IMR-90 (cell line): Measurements from ENCODE around the gene C16orf96. TPM values are rescaled to one million over a fixed set of nuclear protein-coding genes. Genes with fewer than 3 reads are reported as not detected.

Source experiments
- ATAC-seq: fragments of 200-7000 bp; cut with Tn5 transposase; 2 replicates; pipeline ENCODE4 v1.9.1; 2020; ENCODE audit warnings: low read depth, mild to moderate bottlenecking, moderate library complexity
- BruUV-seq: library from RNA; stranded (reverse); fragments of 400-500 nt; replicated peaks from 2 replicates; lab custom pipeline; 2021; lab: Mats Ljungman, UMichigan
- CTCF ChIA-PET: fragments of 300-600 bp; formaldehyde crosslinking; extraction: SDS; loops from one replicate; lab custom pipeline; 2021; ENCODE audit warnings: antibody characterized with exemption; lab: Yijun Ruan, JAX
- POLR2A ChIA-PET: fragments of 300-600 bp; sonication (Branson Sonifier 250); formaldehyde crosslinking; loops from one replicate; lab custom pipeline; 2022; ENCODE audit warnings: antibody characterized with exemption; ENCODE audit not compliant: unreplicated experiment; lab: Charles Lee
- DNase-seq: peaks from one replicate; pipeline ENCODE4 v3.0.0; 2013
- H2AFZ ChIP-seq: replicated peaks from 2 replicates; pipeline ENCODE3; 2013; ENCODE audit warnings: low read length, mild to moderate bottlenecking; ENCODE audit not compliant: poor library complexity
- H2AK5ac ChIP-seq: 2 replicates; pipeline ENCODE4 v1.6.1; 2013; ENCODE audit warnings: low read depth, low read length, inconsistent platforms
- H2AK9ac ChIP-seq: replicated peaks from 2 replicates; pipeline ENCODE3; 2013; ENCODE audit warnings: mild to moderate bottlenecking, low read depth, low read length, moderate library complexity; ENCODE audit not compliant: poor library complexity
- H2BK120ac ChIP-seq: 2 replicates; pipeline ENCODE4 v1.6.1; 2013; ENCODE audit warnings: low read depth, low read length, inconsistent platforms
- H2BK15ac ChIP-seq: 3 replicates; pipeline ENCODE4 v1.6.1; 2013; ENCODE audit warnings: low read depth, low read length, inconsistent platforms
- H2BK20ac ChIP-seq: 2 replicates; pipeline ENCODE4 v1.6.1; 2013; ENCODE audit warnings: low read depth, mild to moderate bottlenecking, inconsistent platforms, low read length, moderate library complexity
- H2BK5ac ChIP-seq: 2 replicates; pipeline ENCODE4 v1.6.1; 2013; ENCODE audit warnings: mild to moderate bottlenecking, low read depth, low read length, inconsistent platforms; ENCODE audit not compliant: poor library complexity, severe bottlenecking
- H3K14ac ChIP-seq: replicated peaks from 2 replicates; pipeline ENCODE4 v1.6.1; 2013; ENCODE audit warnings: low read depth, low read length, inconsistent platforms
- H3K18ac ChIP-seq: 2 replicates; pipeline ENCODE4 v1.6.1; 2013; ENCODE audit warnings: low read depth, low read length, control low read depth
- H3K23ac ChIP-seq: 2 replicates; pipeline ENCODE4 v1.6.1; 2013; ENCODE audit warnings: low read depth, low read length, inconsistent platforms
- H3K27ac ChIP-seq: 2 replicates; pipeline ENCODE4 v1.5.1; 2013; ENCODE audit warnings: mild to moderate bottlenecking, control low read depth, low read length; ENCODE audit not compliant: insufficient read depth
- H3K27me3 ChIP-seq: 2 replicates; pipeline ENCODE4 v1.6.1; 2013; ENCODE audit warnings: low read length; ENCODE audit not compliant: control insufficient read depth, insufficient read depth
- H3K36me3 ChIP-seq: 2 replicates; pipeline ENCODE4 v1.6.1; 2013; ENCODE audit warnings: low read length, mixed read lengths; ENCODE audit not compliant: control insufficient read depth, insufficient read depth
- H3K4ac ChIP-seq: 2 replicates; pipeline ENCODE4 v1.6.1; 2013; ENCODE audit warnings: low read depth, low read length, inconsistent platforms
- H3K4me1 ChIP-seq: 2 replicates; pipeline ENCODE4 v1.6.1; 2013; ENCODE audit warnings: low read length, mixed read lengths; ENCODE audit not compliant: control insufficient read depth, insufficient read depth
- H3K4me2 ChIP-seq: 2 replicates; pipeline ENCODE4 v1.6.1; 2013; ENCODE audit warnings: low read depth, mild to moderate bottlenecking, control low read depth, low read length, moderate library complexity
- H3K4me3 ChIP-seq: 2 replicates; pipeline ENCODE4 v1.5.1; 2013; ENCODE audit warnings: low read depth, mild to moderate bottlenecking, control low read depth, low read length, moderate library complexity; ENCODE audit not compliant: insufficient read depth
- H3K56ac ChIP-seq: 2 replicates; pipeline ENCODE4 v1.6.1; 2013; ENCODE audit warnings: low read length, inconsistent platforms; ENCODE audit not compliant: insufficient read depth; ENCODE audit errors: extremely low read depth
- H3K79me1 ChIP-seq, 2 experiments: 2 replicates each; pipeline ENCODE4 v1.6.1; 2013; ENCODE audit warnings: low read length in 2 of 2, inconsistent platforms in 1 of 2, low read depth in 1 of 2
- H3K9ac ChIP-seq: 2 replicates; pipeline ENCODE4 v1.6.1; 2013; ENCODE audit warnings: low read depth, low read length, control low read depth
- H3K9me1 ChIP-seq: 2 replicates; pipeline ENCODE4 v1.6.1; 2013; ENCODE audit warnings: low read length, inconsistent platforms; ENCODE audit not compliant: insufficient read depth
- H3K9me3 ChIP-seq: 2 replicates; pipeline ENCODE4 v1.6.1; 2013; ENCODE audit warnings: low read length; ENCODE audit not compliant: control insufficient read depth, insufficient read depth
- H4K20me1 ChIP-seq: 2 replicates; pipeline ENCODE4 v1.6.1; 2013; ENCODE audit warnings: low read length, inconsistent platforms; ENCODE audit not compliant: insufficient read depth
- H4K5ac ChIP-seq: 2 replicates; pipeline ENCODE4 v1.6.1; 2013; ENCODE audit warnings: mild to moderate bottlenecking, low read depth, low read length, control low read depth
- H4K8ac ChIP-seq, 2 experiments: 2 replicates each; pipeline ENCODE4 v1.6.1; 2013; ENCODE audit warnings: low read depth in 2 of 2, low read length in 2 of 2, control low read depth in 1 of 2, inconsistent platforms in 1 of 2
- H4K91ac ChIP-seq: 2 replicates; pipeline ENCODE4 v1.6.1; 2013; ENCODE audit warnings: low read depth, low read length, inconsistent platforms; ENCODE audit not compliant: insufficient read depth
- BHLHE40 ChIP-seq: fragments of 150-350 bp; IDR thresholded peaks from 2 replicates; pipeline ENCODE4 v1.6.1; 2016; ENCODE audit warnings: mild to moderate bottlenecking, low read depth, low read length
- CEBPB ChIP-seq: IDR thresholded peaks from 2 replicates; pipeline ENCODE4 v1.6.1; 2012; ENCODE audit warnings: low read depth, low read length, improper control_type of control experiment
- CHD1 ChIP-seq: IDR thresholded peaks from 2 replicates; pipeline ENCODE4 v1.6.1; 2012; ENCODE audit warnings: low read depth, low read length, improper control_type of control experiment
- FOS ChIP-seq: fragments of 150-350 bp; IDR thresholded peaks from 2 replicates; pipeline ENCODE4 v1.6.1; 2016; ENCODE audit warnings: low read depth, low read length
- MAFK ChIP-seq: IDR thresholded peaks from 2 replicates; pipeline ENCODE4 v1.6.1; 2012; ENCODE audit warnings: low read depth, low read length, improper control_type of control experiment
- MAZ ChIP-seq: IDR thresholded peaks from 2 replicates; pipeline ENCODE4 v1.6.1; 2012; ENCODE audit warnings: low read depth, mild to moderate bottlenecking, low read length, improper control_type of control experiment, moderate library complexity, borderline replicate concordance
- NFE2L2 ChIP-seq: fragments of 150-350 bp; IDR thresholded peaks from 2 replicates; pipeline ENCODE4 v1.6.1; 2016; ENCODE audit warnings: low read depth, mild to moderate bottlenecking, low read length
- POLR2A ChIP-seq: IDR thresholded peaks from 2 replicates; pipeline ENCODE4 v1.6.1; 2012; ENCODE audit warnings: mild to moderate bottlenecking, low read depth, low read length
- RAD21 ChIP-seq: IDR thresholded peaks from 2 replicates; pipeline ENCODE4 v1.6.1; 2012; ENCODE audit warnings: low read length, improper control_type of control experiment
- RCOR1 ChIP-seq: IDR thresholded peaks from 2 replicates; pipeline ENCODE4 v1.6.1; 2012; ENCODE audit warnings: mild to moderate bottlenecking, low read length, improper control_type of control experiment; ENCODE audit not compliant: insufficient replicate concordance
- RFX5 ChIP-seq: IDR thresholded peaks from 2 replicates; pipeline ENCODE4 v1.8.0; 2012; ENCODE audit warnings: low read depth, mild to moderate bottlenecking, low read length, moderate library complexity
- SMC3 ChIP-seq: fragments of 150-350 bp; IDR thresholded peaks from 2 replicates; pipeline ENCODE4 v1.6.1; 2016; ENCODE audit warnings: low read depth, mild to moderate bottlenecking, antibody characterized with exemption, low read length, moderate library complexity
- WGBS, 2 experiments: methylation state at CpG; one replicate each; pipeline versions ENCODE4 v1.1.5 to v1.1.7; 2013; ENCODE audit warnings: missing lambda C conversion rate in 2 of 2; ENCODE audit not compliant: insufficient read length in 1 of 2; ENCODE audit errors: extremely low coverage in 2 of 2; 5-methylcytosine and 5-hydroxymethylcytosine counted together
- dilution Hi-C: fragments of 300-500 bp; cut with HindIII; formaldehyde crosslinking; loops from one replicate; pipeline ENCODE4 v1.14.3; 2018; ENCODE audit warnings: low sequenced_read_pairs; ENCODE audit not compliant: unreplicated experiment
- in situ Hi-C: fragments of 300-500 bp; cut with MboI; formaldehyde crosslinking; loops from 3 replicates; pipeline ENCODE4 v1.14.3; 2019; ENCODE audit warnings: low sequenced_read_pairs, inconsistent platforms, mixed read lengths
- intact Hi-C: fragments of 100-400 bp; cut with micrococcal nuclease; formaldehyde crosslinking; loops from 2 replicates; pipeline ENCODE4 v1.10.0; 2022
- polyA plus RNA-seq, 3 experiments: library from polyadenylated mRNA; depleted of rRNA; stranded (reverse); fragments of >200 nt; gene quantifications; 2 replicates each; pipeline ENCODE4 v1.2.3, GENCODE V29; 2012; ENCODE audit warnings: low replicate concordance in 1 of 3
- total RNA-seq: library from RNA; depleted of rRNA; stranded (reverse); fragments of >200 nt; gene quantifications from 2 replicates; pipeline ENCODE4 v1.2.3, GENCODE V29; 2012
- TF ChIP-seq, protein P1 (sequence below): fragments of 150-350 bp; IDR thresholded peaks from 2 replicates; pipeline ENCODE4 v1.6.1; 2016; ENCODE audit warnings: low read depth, mild to moderate bottlenecking, low read length, moderate library complexity, borderline replicate concordance
- TF ChIP-seq, protein P2 (sequence below): fragments of 150-350 bp; IDR thresholded peaks from 2 replicates; pipeline ENCODE4 v1.6.1; 2017; ENCODE audit warnings: mild to moderate bottlenecking, antibody characterized with exemption, low read length, low read depth
- TF ChIP-seq, protein P3 (sequence below): conservative IDR thresholded peaks from 2 replicates; pipeline ENCODE4 v1.5.1; 2012; ENCODE audit warnings: mild to moderate bottlenecking, low read depth, low read length, improper control_type of control experiment

Gene C16orf96
- total and polyA plus RNA-seq, 2 of the 4 experiments (the other 2 are of a cell fraction) = not detected

DNA sequence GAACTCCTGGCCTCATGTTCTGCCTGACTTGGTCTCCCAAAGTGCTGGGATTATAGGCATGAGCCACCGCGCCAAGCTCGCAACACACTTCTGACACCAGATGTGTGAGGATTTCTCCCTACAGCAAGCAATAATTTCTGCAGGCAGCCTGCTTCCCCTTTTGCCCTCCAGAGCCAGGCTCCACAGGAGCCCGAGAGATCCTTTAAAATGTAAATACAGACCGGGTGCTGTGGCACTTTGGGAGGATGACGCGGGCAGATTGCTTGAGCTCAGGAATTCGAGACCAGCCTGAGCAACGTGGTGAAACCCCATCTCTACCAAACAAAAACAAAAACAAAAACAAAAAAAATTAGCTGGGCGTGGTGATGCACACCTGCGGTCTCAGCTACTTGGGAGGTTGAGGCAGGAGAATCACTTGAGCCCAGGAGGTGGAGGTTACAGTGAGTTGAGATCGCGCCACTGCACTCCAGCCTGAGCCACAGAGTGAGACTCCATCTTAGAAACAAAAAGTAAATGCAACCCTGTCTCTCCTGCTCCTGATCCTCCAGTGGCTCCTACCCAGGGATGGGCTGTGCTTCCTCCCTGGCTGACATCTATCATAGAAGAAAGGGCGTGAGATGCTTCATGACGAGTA is 14.7 kb downstream of the C16orf96 start:
- Histone ChIP-seq H3K4me3 (no peak overlapping the region), H4K8ac (no peak overlapping the region), H3K36me3 (no peaks in the 10 kb centered on the region), H2BK5ac (no peak overlapping the region), H4K91ac (no peak overlapping the region), H4K20me1 (no peaks in the 10 kb centered on the region), H3K79me1 (no peaks in the 10 kb centered on the region), H3K9me3 (no peaks in the 10 kb centered on the region), H2BK20ac (no peak overlapping the region), H2AK5ac (no peak overlapping the region), H3K4me2 (no peak overlapping the region), H3K4ac (no peak overlapping the region), H3K18ac (no peak overlapping the region), H3K27ac (no peak overlapping the region), H2AFZ (no peak overlapping the region), H3K4me1 (no peaks in the 10 kb centered on the region), H3K23ac (no peak overlapping the region), H3K56ac (no peak overlapping the region), H2BK120ac (no peak overlapping the region), H3K9ac (no peak overlapping the region), H2AK9ac (no peak overlapping the region), H3K14ac (no peak overlapping the region), H3K27me3 (peaks cover 8% of the 10 kb centered on the region), H4K5ac (no peak overlapping the region), H2BK15ac (no peak overlapping the region), H3K9me1 (no peaks in the 10 kb centered on the region)
- dilution Hi-C loops = no loop called here
- no peak for DNase-seq
- intact Hi-C loops = no loop called here
- no peak for TF ChIP-seq NFE2L2
- TF ChIP-seq, protein P1, sequence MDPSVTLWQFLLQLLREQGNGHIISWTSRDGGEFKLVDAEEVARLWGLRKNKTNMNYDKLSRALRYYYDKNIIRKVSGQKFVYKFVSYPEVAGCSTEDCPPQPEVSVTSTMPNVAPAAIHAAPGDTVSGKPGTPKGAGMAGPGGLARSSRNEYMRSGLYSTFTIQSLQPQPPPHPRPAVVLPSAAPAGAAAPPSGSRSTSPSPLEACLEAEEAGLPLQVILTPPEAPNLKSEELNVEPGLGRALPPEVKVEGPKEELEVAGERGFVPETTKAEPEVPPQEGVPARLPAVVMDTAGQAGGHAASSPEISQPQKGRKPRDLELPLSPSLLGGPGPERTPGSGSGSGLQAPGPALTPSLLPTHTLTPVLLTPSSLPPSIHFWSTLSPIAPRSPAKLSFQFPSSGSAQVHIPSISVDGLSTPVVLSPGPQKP = no peak
- TF ChIP-seq BHLHE40 = no peak
- no peak for TF ChIP-seq SMC3
- no peak for TF ChIP-seq FOS
- no peak for TF ChIP-seq CHD1
- no peak for TF ChIP-seq POLR2A
- TF ChIP-seq CEBPB = no peak
- TF ChIP-seq, protein P2, sequence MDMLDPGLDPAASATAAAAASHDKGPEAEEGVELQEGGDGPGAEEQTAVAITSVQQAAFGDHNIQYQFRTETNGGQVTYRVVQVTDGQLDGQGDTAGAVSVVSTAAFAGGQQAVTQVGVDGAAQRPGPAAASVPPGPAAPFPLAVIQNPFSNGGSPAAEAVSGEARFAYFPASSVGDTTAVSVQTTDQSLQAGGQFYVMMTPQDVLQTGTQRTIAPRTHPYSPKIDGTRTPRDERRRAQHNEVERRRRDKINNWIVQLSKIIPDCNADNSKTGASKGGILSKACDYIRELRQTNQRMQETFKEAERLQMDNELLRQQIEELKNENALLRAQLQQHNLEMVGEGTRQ = no peak
- no peak for TF ChIP-seq MAFK
- TF ChIP-seq RFX5 = no peak
- TF ChIP-seq, protein P3, sequence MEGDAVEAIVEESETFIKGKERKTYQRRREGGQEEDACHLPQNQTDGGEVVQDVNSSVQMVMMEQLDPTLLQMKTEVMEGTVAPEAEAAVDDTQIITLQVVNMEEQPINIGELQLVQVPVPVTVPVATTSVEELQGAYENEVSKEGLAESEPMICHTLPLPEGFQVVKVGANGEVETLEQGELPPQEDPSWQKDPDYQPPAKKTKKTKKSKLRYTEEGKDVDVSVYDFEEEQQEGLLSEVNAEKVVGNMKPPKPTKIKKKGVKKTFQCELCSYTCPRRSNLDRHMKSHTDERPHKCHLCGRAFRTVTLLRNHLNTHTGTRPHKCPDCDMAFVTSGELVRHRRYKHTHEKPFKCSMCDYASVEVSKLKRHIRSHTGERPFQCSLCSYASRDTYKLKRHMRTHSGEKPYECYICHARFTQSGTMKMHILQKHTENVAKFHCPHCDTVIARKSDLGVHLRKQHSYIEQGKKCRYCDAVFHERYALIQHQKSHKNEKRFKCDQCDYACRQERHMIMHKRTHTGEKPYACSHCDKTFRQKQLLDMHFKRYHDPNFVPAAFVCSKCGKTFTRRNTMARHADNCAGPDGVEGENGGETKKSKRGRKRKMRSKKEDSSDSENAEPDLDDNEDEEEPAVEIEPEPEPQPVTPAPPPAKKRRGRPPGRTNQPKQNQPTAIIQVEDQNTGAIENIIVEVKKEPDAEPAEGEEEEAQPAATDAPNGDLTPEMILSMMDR = no peak
- no peak for TF ChIP-seq RAD21
- no peak for TF ChIP-seq MAZ
- TF ChIP-seq RCOR1 = no peak
- CTCF ChIA-PET = no interaction called here
- POLR2A ChIA-PET = no interaction called here
- whole genome bisulfite sequencing, 2 experiments = 100% methylated on average over 2 of the region's 15 CpGs; no CpG with 5 or more reads in 1 of the 2 experiments
- ATAC-seq = no peak
- BruUV-seq = no TSS peak
- in situ Hi-C loops = no loop called here
